ENCODE results near the gene LRCH4.
A peak's percentile ranks its signal among the peaks of the same experiment; 100 is the strongest.
"Not testable (repeated sequence)": the region's sequence is repeated elsewhere in the genome, so short reads cannot be mapped to it uniquely, and the experiment has no call there.

LRCH4 gene

GRCh38 chr7:100567031-100567730 is 18.7 kb downstream of the LRCH4 start:
- DNase-seq, result peak; percentile 15

- DNase-seq, result no peak
Observed at GRCh38 chr7:100566018-100566531, 19.9 kb downstream of the LRCH4 start.

GRCh38 chr7:100565133-100565571 is 20.8 kb downstream of the LRCH4 start:
- no peak for DNase-seq

- not testable (repeated sequence) for DNase-seq
Observed at GRCh38 chr7:100564405-100564804, 21.5 kb downstream of the LRCH4 start.

- DNase-seq, result peak; percentile 65
Observed at GRCh38 chr7:100563809-100564400, 22.0 kb downstream of the LRCH4 start.

GRCh38 chr7:100563100-100563564 is 22.8 kb downstream of the LRCH4 start:
- no peak for DNase-seq

GRCh38 chr7:100562195-100563099 is 23.5 kb downstream of the LRCH4 start:
- no peak for DNase-seq

- DNase-seq, result no peak
Observed at GRCh38 chr7:100561491-100562194, 24.3 kb downstream of the LRCH4 start.

GRCh38 chr7:100559127-100559526 is 26.8 kb downstream of the LRCH4 start:
- DNase-seq, result no peak

- no peak for DNase-seq
Observed at GRCh38 chr7:100556541-100556940, 29.4 kb downstream of the LRCH4 start.

- no peak for DNase-seq
Observed at GRCh38 chr7:100555701-100556100, 30.2 kb downstream of the LRCH4 start.

- no peak for DNase-seq
Observed at GRCh38 chr7:100553032-100553431, 32.9 kb downstream of the LRCH4 start.

- DNase-seq, result no peak
Observed at GRCh38 chr7:100552532-100552931, 33.4 kb downstream of the LRCH4 start.

GRCh38 chr7:100548446-100548845 is 37.5 kb downstream of the LRCH4 start:
- DNase-seq, result peak; percentile 46

- peak; percentile 22 for DNase-seq
Observed at GRCh38 chr7:100547872-100548271, 38.1 kb downstream of the LRCH4 start.

GRCh38 chr7:100546926-100547800 is 38.8 kb downstream of the LRCH4 start:
- DNase-seq, result no peak

GRCh38 chr7:100546129-100546925 is 39.6 kb downstream of the LRCH4 start:
- DNase-seq, result no peak

- DNase-seq, result peak; percentile 91
Observed at GRCh38 chr7:100545360-100546128, 40.4 kb downstream of the LRCH4 start.

GRCh38 chr7:100544967-100545359 is 41.0 kb downstream of the LRCH4 start:
- DNase-seq, result no peak

GRCh38 chr7:100544386-100544785 is 41.5 kb downstream of the LRCH4 start:
- DNase-seq, result no peak
